Peyer's patch (tissue), 4 donors: ENCODE measurements around the gene NELL1.

Experiments used
- POLR2A ChIP-seq, 2 donors: fragments of 450-650 bp; IDR thresholded peaks; one replicate each; pipeline ENCODE4 v1.5.1; 2017; ENCODE audit warnings: antibody characterized with exemption in 2 of 2, mild to moderate bottlenecking in 2 of 2, moderate library complexity in 2 of 2
- TF ChIP-seq, protein P1 (sequence below), 6 experiments: fragments of 450-650 bp in 4 of 6; fragments of 200-600 bp in 2 of 6; sonication (generic) in 1 of 6; IDR thresholded peaks; one replicate each; pipeline ENCODE4 v1.5.1; 2017 to 2019; ENCODE audit warnings: antibody characterized with exemption in 6 of 6, mild to moderate bottlenecking in 3 of 6, moderate library complexity in 1 of 6

DNA sequence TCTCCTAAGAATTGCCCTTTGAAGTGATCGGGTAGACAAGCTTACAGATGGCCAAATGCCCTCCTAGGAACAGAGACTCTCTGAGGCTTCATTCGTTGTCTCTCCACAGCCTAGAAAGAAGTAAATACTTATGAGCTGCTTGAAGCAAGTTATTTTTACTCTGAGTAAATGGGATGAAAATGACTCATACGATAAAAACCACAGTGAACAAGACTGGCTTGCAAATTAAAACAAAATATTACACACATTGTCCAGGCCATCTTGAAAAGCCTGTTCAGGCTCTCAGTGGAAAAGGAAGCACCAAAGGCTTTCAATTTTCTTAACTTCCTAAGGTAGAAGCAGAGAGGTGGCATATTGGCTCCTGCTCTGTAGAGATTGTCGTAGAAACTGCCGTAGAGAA is 294.2 kb downstream of the NELL1 start:
- no peak for TF ChIP-seq POLR2A (IDR thresholded peaks at IDR 0.05)
- TF ChIP-seq, protein P1, sequence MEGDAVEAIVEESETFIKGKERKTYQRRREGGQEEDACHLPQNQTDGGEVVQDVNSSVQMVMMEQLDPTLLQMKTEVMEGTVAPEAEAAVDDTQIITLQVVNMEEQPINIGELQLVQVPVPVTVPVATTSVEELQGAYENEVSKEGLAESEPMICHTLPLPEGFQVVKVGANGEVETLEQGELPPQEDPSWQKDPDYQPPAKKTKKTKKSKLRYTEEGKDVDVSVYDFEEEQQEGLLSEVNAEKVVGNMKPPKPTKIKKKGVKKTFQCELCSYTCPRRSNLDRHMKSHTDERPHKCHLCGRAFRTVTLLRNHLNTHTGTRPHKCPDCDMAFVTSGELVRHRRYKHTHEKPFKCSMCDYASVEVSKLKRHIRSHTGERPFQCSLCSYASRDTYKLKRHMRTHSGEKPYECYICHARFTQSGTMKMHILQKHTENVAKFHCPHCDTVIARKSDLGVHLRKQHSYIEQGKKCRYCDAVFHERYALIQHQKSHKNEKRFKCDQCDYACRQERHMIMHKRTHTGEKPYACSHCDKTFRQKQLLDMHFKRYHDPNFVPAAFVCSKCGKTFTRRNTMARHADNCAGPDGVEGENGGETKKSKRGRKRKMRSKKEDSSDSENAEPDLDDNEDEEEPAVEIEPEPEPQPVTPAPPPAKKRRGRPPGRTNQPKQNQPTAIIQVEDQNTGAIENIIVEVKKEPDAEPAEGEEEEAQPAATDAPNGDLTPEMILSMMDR (IDR thresholded peaks at IDR 0.05): no peak
